ENCODE measurements around the gene CRYAA. TPM values are rescaled to one million over a fixed set of nuclear protein-coding genes. Genes with fewer than 3 reads are reported as not detected.
"Not testable (repeated sequence)": the region's sequence is repeated elsewhere in the genome, so short reads cannot be mapped to it uniquely, and the experiment has no call there.

The CRYAA gene
- total RNA-seq, 1 experiment from 2014 or later, result not detected

- H3K9me3 Mint-ChIP-seq (ENCODE audit: unreplicated experiment); H3K4me1 Mint-ChIP-seq (ENCODE audit: insufficient read depth, unreplicated experiment); POLR2A ChIA-PET; intact Hi-C loops (cut with micrococcal nuclease); CTCF ChIA-PET; H3K27ac Mint-ChIP-seq (ENCODE audit: low read depth, unreplicated experiment); H3K36me3 Mint-ChIP-seq (ENCODE audit: insufficient read depth, unreplicated experiment); BruUV-seq (replicated peaks); H3K27me3 Mint-ChIP-seq (ENCODE audit: insufficient read depth, unreplicated experiment); DNase-seq (ENCODE audit: unreplicated experiment); H3K4me3 Mint-ChIP-seq (ENCODE audit: unreplicated experiment): not testable (repeated sequence)
Observed at GRCh38 chr21:43173930-43174329, 5.1 kb downstream of the CRYAA start.

DNA sequence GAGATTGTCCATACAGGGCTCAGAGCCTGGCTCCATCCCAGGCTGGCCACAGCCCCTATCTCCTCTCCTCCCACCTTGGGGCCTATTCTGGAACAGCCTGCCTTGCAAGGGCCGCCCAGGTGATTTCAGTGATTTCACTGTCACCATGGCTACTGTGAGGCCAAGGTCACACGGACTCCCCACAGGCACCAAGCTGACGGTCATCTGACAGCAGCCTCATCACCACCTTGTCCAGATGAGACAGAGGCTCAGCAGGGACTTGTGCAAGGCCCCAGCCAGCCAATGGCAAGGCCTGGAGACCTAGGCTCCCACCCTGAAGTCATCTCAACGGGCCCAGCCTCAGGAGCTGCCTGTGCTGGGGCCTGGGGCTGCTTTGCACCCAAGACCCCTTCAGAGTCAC lies 6.2 kb downstream of the CRYAA start:
- BruUV-seq (replicated peaks); H3K27me3 Mint-ChIP-seq (ENCODE audit: insufficient read depth, unreplicated experiment); POLR2A ChIA-PET; intact Hi-C loops (cut with micrococcal nuclease); CTCF ChIA-PET; H3K36me3 Mint-ChIP-seq (ENCODE audit: insufficient read depth, unreplicated experiment); H3K4me1 Mint-ChIP-seq (ENCODE audit: insufficient read depth, unreplicated experiment); DNase-seq (ENCODE audit: unreplicated experiment); H3K4me3 Mint-ChIP-seq (ENCODE audit: unreplicated experiment); H3K9me3 Mint-ChIP-seq (ENCODE audit: unreplicated experiment); H3K27ac Mint-ChIP-seq (ENCODE audit: low read depth, unreplicated experiment): not testable (repeated sequence)

GRCh38 chr21:43176621-43177020 lies 7.8 kb downstream of the CRYAA start:
- POLR2A ChIA-PET; BruUV-seq (replicated peaks): not testable (repeated sequence)

DNA sequence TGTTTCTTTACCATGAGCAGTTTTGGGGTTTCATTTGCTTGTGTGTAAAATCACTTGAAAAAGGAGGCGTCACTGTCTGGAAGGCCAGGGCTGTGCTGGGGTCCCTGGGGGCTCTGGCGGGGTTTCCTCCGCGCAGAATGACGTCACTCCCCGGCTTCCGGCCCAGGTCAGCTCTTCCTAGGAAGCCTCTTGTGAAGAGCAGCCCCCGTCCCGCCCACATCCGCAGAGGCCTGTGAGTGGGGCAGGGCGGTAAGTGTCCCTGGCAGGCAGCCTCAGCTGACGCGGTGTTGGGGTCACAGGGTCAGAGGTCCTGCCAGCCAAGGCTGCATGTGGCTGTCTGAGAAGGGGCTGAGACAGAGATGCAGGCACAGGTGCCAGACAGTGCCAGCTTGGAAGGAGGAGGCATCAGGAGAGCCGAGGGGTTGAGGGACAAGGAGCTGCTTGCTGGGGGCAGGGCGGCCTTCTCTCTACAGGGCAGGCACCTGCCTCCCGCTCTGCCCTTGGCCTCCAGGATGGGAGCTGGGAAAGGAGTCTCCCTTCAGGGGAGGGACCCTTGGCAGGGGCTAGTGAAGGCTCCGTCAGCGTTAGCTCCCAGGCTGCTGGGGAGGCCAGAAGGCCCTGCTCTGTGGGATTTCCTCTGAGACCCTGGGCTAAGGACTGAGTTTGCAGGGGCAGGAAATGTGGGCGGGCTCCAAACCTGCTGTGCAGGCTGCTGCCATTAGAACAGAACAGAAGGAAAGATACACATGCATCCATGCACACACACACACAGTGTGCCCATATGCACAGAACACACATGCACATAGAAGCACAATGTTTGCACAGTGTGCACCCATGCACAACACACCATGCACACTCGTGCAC lies 8.5 kb downstream of the CRYAA start:
- H3K4me1 Mint-ChIP-seq (ENCODE audit: insufficient read depth, unreplicated experiment); H3K36me3 Mint-ChIP-seq (ENCODE audit: insufficient read depth, unreplicated experiment); H3K9me3 Mint-ChIP-seq (ENCODE audit: unreplicated experiment); intact Hi-C loops (cut with micrococcal nuclease); H3K27ac Mint-ChIP-seq (ENCODE audit: low read depth, unreplicated experiment); H3K27me3 Mint-ChIP-seq (ENCODE audit: insufficient read depth, unreplicated experiment); CTCF ChIA-PET; H3K4me3 Mint-ChIP-seq (ENCODE audit: unreplicated experiment); DNase-seq (ENCODE audit: unreplicated experiment); POLR2A ChIA-PET; BruUV-seq (replicated peaks): not testable (repeated sequence)

More at GRCh38 chr21:43176621-43177020, 7.8 kb downstream of the CRYAA start:
- H3K36me3 Mint-ChIP-seq (ENCODE audit: insufficient read depth, unreplicated experiment); H3K27ac Mint-ChIP-seq (ENCODE audit: low read depth, unreplicated experiment); DNase-seq (ENCODE audit: unreplicated experiment); intact Hi-C loops (cut with micrococcal nuclease); H3K27me3 Mint-ChIP-seq (ENCODE audit: insufficient read depth, unreplicated experiment); H3K4me1 Mint-ChIP-seq (ENCODE audit: insufficient read depth, unreplicated experiment); H3K4me3 Mint-ChIP-seq (ENCODE audit: unreplicated experiment); CTCF ChIA-PET; H3K9me3 Mint-ChIP-seq (ENCODE audit: unreplicated experiment): not testable (repeated sequence)

DNA sequence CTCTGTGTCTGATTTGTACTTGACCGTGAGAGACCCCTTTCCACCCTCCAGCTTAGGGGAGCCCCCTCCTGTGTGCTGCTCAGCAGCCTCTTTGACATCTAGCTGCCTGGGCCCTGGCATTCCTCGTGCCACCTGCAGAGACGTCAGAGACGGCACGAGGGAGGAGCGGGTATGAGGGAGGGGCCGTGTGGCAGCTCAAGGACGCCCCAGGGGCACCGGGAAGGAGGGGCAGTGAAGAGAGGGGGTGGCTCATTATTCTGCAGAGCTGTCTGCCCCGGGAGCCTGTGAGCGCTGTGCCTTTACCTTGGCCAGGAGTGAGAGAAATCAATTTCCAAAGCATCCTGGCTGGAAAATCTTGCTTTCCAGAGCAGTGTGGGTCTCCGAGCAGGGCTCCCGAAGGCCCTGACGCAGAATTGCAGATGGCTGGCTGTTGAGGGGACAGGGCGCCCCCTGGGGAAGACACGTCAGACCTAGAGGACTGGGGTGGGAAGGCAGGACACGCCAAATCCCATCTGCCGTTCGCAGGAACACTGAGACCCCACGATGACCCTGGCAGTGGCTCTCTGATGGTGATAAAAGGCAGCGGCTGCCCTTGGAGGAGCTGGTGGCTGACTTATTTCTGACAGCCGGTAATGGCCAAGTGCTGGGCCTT lies 9.5 kb downstream of the CRYAA start:
- not testable (repeated sequence) for H3K4me1 Mint-ChIP-seq (ENCODE audit: insufficient read depth, unreplicated experiment); H3K27me3 Mint-ChIP-seq (ENCODE audit: insufficient read depth, unreplicated experiment)

GRCh38 chr21:43181033-43181432 lies 12.2 kb downstream of the CRYAA start:
- H3K9me3 Mint-ChIP-seq (ENCODE audit: unreplicated experiment); H3K4me1 Mint-ChIP-seq (ENCODE audit: insufficient read depth, unreplicated experiment); CTCF ChIA-PET; POLR2A ChIA-PET; H3K4me3 Mint-ChIP-seq (ENCODE audit: unreplicated experiment); intact Hi-C loops (cut with micrococcal nuclease); H3K27ac Mint-ChIP-seq (ENCODE audit: low read depth, unreplicated experiment); H3K36me3 Mint-ChIP-seq (ENCODE audit: insufficient read depth, unreplicated experiment); DNase-seq (ENCODE audit: unreplicated experiment); BruUV-seq (replicated peaks); H3K27me3 Mint-ChIP-seq (ENCODE audit: insufficient read depth, unreplicated experiment): not testable (repeated sequence)

More for the DNA sequence above, 9.5 kb downstream of the CRYAA start:
- POLR2A ChIA-PET; DNase-seq (ENCODE audit: unreplicated experiment); CTCF ChIA-PET; BruUV-seq (replicated peaks); H3K9me3 Mint-ChIP-seq (ENCODE audit: unreplicated experiment); H3K27ac Mint-ChIP-seq (ENCODE audit: low read depth, unreplicated experiment); intact Hi-C loops (cut with micrococcal nuclease); H3K4me3 Mint-ChIP-seq (ENCODE audit: unreplicated experiment); H3K36me3 Mint-ChIP-seq (ENCODE audit: insufficient read depth, unreplicated experiment): not testable (repeated sequence)

DNA sequence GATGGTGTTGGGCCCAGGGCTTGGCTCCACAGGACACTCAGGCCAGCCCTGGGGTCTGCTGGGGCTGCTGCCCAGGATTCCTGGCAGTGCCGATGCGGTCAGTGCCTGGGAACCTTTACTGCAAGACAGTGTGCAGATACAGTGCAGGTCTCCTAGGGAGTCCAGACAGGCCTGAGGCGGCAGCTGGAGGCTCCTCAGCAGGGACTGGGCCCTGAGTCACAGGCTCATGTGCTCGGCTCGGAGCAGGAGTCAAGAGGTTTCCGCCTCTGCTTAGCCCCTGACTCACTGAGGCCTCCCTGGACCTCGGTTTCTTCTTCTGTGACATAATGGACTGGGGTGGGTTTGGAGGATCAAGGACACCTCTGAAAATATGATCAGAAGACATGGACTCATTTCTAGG lies 18.5 kb downstream of the CRYAA start:
- POLR2A ChIA-PET, result not testable (repeated sequence)

More for the DNA sequence above, 18.5 kb downstream of the CRYAA start:
- BruUV-seq (replicated peaks); CTCF ChIA-PET; H3K36me3 Mint-ChIP-seq (ENCODE audit: insufficient read depth, unreplicated experiment); H3K4me3 Mint-ChIP-seq (ENCODE audit: unreplicated experiment); H3K27me3 Mint-ChIP-seq (ENCODE audit: insufficient read depth, unreplicated experiment); DNase-seq (ENCODE audit: unreplicated experiment); H3K9me3 Mint-ChIP-seq (ENCODE audit: unreplicated experiment); intact Hi-C loops (cut with micrococcal nuclease); H3K27ac Mint-ChIP-seq (ENCODE audit: low read depth, unreplicated experiment): not testable (repeated sequence)
- peaks cover 18% of the 10 kb centered on the region for H3K4me1 Mint-ChIP-seq (ENCODE audit: insufficient read depth, unreplicated experiment)

All from MCF 10A (cell line).